ENCODE measurements around the gene GNA14. TPM values are rescaled to one million over a fixed set of nuclear protein-coding genes. Genes with fewer than 3 reads are reported as not detected.
A peak's percentile ranks its signal among the peaks of the same experiment; 100 is the strongest.

Gene GNA14
- total RNA-seq, 4 donors from 2014 or later = 0.20 to 0.56 (median 0.22) TPM; not detected in 1

GRCh38 chr9:77679661-77680368 lies 31.7 kb upstream of the GNA14 start:
- Histone ChIP-seq H3K36me3 (no peaks in the 10 kb centered on the region), H3K4me3 (no peak overlapping the region), H3K27ac (no peak overlapping the region), H3K27me3 (no peaks in the 10 kb centered on the region), H3K4me1 (no peaks in the 10 kb centered on the region), H3K9me3 (no peaks in the 10 kb centered on the region)
- TF ChIP-seq CTCF (IDR thresholded peaks at IDR 0.05 in 4 of 5, conservative IDR thresholded peaks at IDR 0.05 in 1 of 5) (no peak), POLR2A (IDR thresholded peaks at IDR 0.05) (no peak)
- in situ Hi-C loops (cut with MboI; ENCODE audit: low sequenced_read_pairs in 4 of 4) (no loop called here), intact Hi-C loops (cut with DNase I; ENCODE audit: low total_unique reads) (no loop called here)
- ATAC-seq = no peak
- no peak for DNase-seq

- Histone ChIP-seq H3K4me1 (no peaks in the 10 kb centered on the region), H3K4me3 (no peak overlapping the region), H3K36me3 (no peaks in the 10 kb centered on the region), H3K27ac (no peak overlapping the region), H3K27me3 (no peaks in the 10 kb centered on the region), H3K9me3 (no peaks in the 10 kb centered on the region)
- ATAC-seq (no peak), DNase-seq (no peak)
- TF ChIP-seq POLR2A (IDR thresholded peaks at IDR 0.05) (no peak), CTCF (IDR thresholded peaks at IDR 0.05 in 4 of 5, conservative IDR thresholded peaks at IDR 0.05 in 1 of 5) (no peak)
- intact Hi-C loops (cut with DNase I; ENCODE audit: low total_unique reads) (no loop called here), in situ Hi-C loops (cut with MboI; ENCODE audit: low sequenced_read_pairs in 4 of 4) (no loop called here)
Observed at GRCh38 chr9:77679088-77679487, 31.0 kb upstream of the GNA14 start.

- no peak overlapping the region for H3K4me3 ChIP-seq
- no peaks in the 10 kb centered on the region for H3K27me3 ChIP-seq
- intact Hi-C loops (cut with DNase I; ENCODE audit: low total_unique reads) = no loop called here
- ATAC-seq (no peak), DNase-seq (peak in 1 of 2 donors; percentile 27)
- H3K4me1 ChIP-seq = no peaks in the 10 kb centered on the region
- no peaks in the 10 kb centered on the region for H3K36me3 ChIP-seq
- no peak for TF ChIP-seq POLR2A (IDR thresholded peaks at IDR 0.05)
- no peak for TF ChIP-seq CTCF (IDR thresholded peaks at IDR 0.05 in 4 of 5, conservative IDR thresholded peaks at IDR 0.05 in 1 of 5)
- no peaks in the 10 kb centered on the region for H3K9me3 ChIP-seq
- in situ Hi-C loops (cut with MboI; ENCODE audit: low sequenced_read_pairs in 4 of 4) = no loop called here
- H3K27ac ChIP-seq = no peak overlapping the region
Observed at GRCh38 chr9:77677957-77678535, 29.9 kb upstream of the GNA14 start.

GRCh38 chr9:77677397-77677796 lies 29.3 kb upstream of the GNA14 start:
- no peaks in the 10 kb centered on the region for H3K9me3 ChIP-seq
- DNase-seq (no peak), ATAC-seq (no peak)
- no peak overlapping the region for H3K27ac ChIP-seq
- intact Hi-C loops (cut with DNase I; ENCODE audit: low total_unique reads) (no loop called here), in situ Hi-C loops (cut with MboI; ENCODE audit: low sequenced_read_pairs in 4 of 4) (no loop called here)
- TF ChIP-seq CTCF (IDR thresholded peaks at IDR 0.05 in 4 of 5, conservative IDR thresholded peaks at IDR 0.05 in 1 of 5) (no peak), POLR2A (IDR thresholded peaks at IDR 0.05) (no peak)
- no peaks in the 10 kb centered on the region for H3K4me1 ChIP-seq
- H3K4me3 ChIP-seq = no peak overlapping the region
- no peaks in the 10 kb centered on the region for H3K27me3 ChIP-seq
- no peaks in the 10 kb centered on the region for H3K36me3 ChIP-seq
